ENCODE measurements around the gene ATE1.

The ATE1 gene

DNA sequence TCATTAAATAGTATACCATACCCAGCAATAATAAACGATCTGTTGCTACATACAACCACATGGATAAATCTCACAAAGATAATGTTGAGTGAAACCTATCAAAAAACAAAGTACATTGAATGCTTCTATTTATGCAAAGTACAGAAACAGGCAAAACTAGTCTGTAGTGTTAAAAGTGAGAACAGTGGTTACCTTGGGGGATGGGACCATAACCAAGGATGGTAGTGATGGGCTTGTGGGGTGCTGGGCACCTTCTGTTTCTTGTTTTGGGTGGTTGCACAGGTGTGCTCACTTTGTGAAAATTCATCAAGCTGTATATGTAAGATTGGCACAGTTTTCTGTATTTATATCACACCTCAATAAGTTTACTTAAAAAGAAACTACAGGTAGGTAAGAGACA, 105.7 kb downstream of the ATE1 start:
- Mint-ChIP-seq H3K4me1 (no peaks in the 10 kb centered on the region), H3K27me3 (ENCODE audit: low read depth) (no peaks in the 10 kb centered on the region), H3K36me3 (ENCODE audit: low read depth) (peaks cover 25% of the 10 kb centered on the region), H3K4me3 (no peak overlapping the region), H3K9me3 (no peaks in the 10 kb centered on the region), H3K27ac (no peak overlapping the region)
- no peak for TF ChIP-seq CTCF (IDR thresholded peaks at IDR 0.05; ENCODE audit: unreplicated experiment in 3 of 3)

DNA sequence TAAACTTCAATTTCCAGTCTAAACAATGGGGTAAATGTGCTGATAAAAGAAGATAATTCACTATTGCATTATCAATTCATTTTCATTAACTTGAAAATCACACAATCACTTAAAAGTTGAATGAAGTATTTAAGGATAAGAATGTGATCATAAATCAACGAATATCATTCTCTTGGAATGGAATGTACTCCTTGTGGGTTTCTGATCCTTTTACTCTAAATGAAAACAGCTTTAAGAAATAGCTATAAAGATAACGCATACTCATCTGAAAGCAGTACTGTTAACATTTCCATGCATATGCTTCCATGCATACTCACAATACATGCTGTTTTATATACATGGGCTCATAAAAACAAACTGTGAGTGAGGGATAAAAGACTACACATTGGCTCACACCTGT, 108.8 kb downstream of the ATE1 start:
- no peak overlapping the region for H3K4me3 Mint-ChIP-seq
- H3K27me3 Mint-ChIP-seq (ENCODE audit: low read depth), result peaks cover 3% of the 10 kb centered on the region
- no peak for TF ChIP-seq CTCF (IDR thresholded peaks at IDR 0.05; ENCODE audit: unreplicated experiment in 3 of 3)
- H3K27ac Mint-ChIP-seq, result no peak overlapping the region
- peaks cover 19% of the 10 kb centered on the region for H3K36me3 Mint-ChIP-seq (ENCODE audit: low read depth)
- no peaks in the 10 kb centered on the region for H3K9me3 Mint-ChIP-seq
- no peaks in the 10 kb centered on the region for H3K4me1 Mint-ChIP-seq

- no peaks in the 10 kb centered on the region for H3K9me3 Mint-ChIP-seq
- no peaks in the 10 kb centered on the region for H3K4me1 Mint-ChIP-seq
- peaks cover 3% of the 10 kb centered on the region for H3K27me3 Mint-ChIP-seq (ENCODE audit: low read depth)
- TF ChIP-seq CTCF (IDR thresholded peaks at IDR 0.05; ENCODE audit: unreplicated experiment in 3 of 3), result no peak
- H3K36me3 Mint-ChIP-seq (ENCODE audit: low read depth), result peaks cover 19% of the 10 kb centered on the region
- no peak overlapping the region for H3K27ac Mint-ChIP-seq
- H3K4me3 Mint-ChIP-seq, result no peak overlapping the region
Observed at GRCh38 chr10:121818599-121818998, 109.2 kb downstream of the ATE1 start.

DNA sequence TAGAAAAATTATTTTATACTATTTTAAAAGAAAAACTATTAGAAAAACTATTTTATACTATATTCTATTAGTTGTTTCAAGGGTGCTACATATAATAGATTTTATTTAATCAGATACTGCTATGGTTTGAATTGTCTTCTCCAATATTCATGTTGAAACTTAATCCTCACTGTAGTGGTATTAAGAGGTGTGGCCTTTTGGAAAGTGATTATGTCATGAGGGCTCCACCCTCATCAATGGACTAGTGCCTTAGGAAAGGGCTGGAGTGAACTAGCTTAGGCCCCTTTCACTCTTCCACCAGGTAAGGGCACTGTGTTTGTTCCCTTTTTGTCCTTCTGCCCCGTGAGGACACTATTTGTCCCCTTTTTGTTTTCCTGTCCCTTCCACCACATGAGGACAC, 111.6 kb downstream of the ATE1 start:
- no peaks in the 10 kb centered on the region for H3K4me1 Mint-ChIP-seq
- H3K36me3 Mint-ChIP-seq (ENCODE audit: low read depth), result peaks cover 11% of the 10 kb centered on the region
- H3K9me3 Mint-ChIP-seq, result no peaks in the 10 kb centered on the region
- no peak for TF ChIP-seq CTCF (IDR thresholded peaks at IDR 0.05; ENCODE audit: unreplicated experiment in 3 of 3)
- H3K27me3 Mint-ChIP-seq (ENCODE audit: low read depth), result peaks cover 3% of the 10 kb centered on the region
- no peak overlapping the region for H3K27ac Mint-ChIP-seq
- H3K4me3 Mint-ChIP-seq, result no peak overlapping the region

DNA sequence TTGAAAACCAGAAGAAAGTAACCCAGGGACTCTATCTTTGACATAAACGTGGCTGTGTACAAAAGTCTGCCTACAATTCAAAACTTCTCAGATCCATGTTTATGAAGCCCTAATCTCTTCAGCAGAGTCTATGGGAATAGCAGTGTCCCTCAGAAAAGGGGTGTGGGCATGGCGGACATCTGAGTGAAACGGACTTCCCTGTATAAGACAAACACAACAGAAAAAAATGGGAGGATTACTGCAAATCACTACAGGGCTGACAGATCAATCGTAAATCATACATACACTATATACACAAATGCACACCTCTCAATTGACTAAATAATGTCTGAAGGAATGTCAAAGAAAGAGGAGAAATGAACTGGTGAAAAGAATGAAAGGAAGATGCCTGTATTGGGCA, 114.0 kb downstream of the ATE1 start:
- peaks cover 3% of the 10 kb centered on the region for H3K27me3 Mint-ChIP-seq (ENCODE audit: low read depth)
- no peaks in the 10 kb centered on the region for H3K4me1 Mint-ChIP-seq
- H3K36me3 Mint-ChIP-seq (ENCODE audit: low read depth), result peaks cover 11% of the 10 kb centered on the region
- H3K9me3 Mint-ChIP-seq, result no peaks in the 10 kb centered on the region
- no peak for TF ChIP-seq CTCF (IDR thresholded peaks at IDR 0.05; ENCODE audit: unreplicated experiment in 3 of 3)
- H3K27ac Mint-ChIP-seq, result no peak overlapping the region
- no peak overlapping the region for H3K4me3 Mint-ChIP-seq

GRCh38 chr10:121813211-121813815, 114.5 kb downstream of the ATE1 start:
- Mint-ChIP-seq H3K9me3 (no peaks in the 10 kb centered on the region), H3K27me3 (ENCODE audit: low read depth) (peaks cover 3% of the 10 kb centered on the region), H3K27ac (no peak overlapping the region), H3K4me1 (no peaks in the 10 kb centered on the region), H3K36me3 (ENCODE audit: low read depth) (peaks cover 11% of the 10 kb centered on the region), H3K4me3 (no peak overlapping the region)
- no peak for TF ChIP-seq CTCF (IDR thresholded peaks at IDR 0.05; ENCODE audit: unreplicated experiment in 3 of 3)
